HEK293T (cell line): Measurements from ENCODE around the gene AP4B1.

Experiments used
- CTCF ChIA-PET: fragments of 350-600 bp; formaldehyde crosslinking; extraction: SDS; loops from one replicate; lab custom pipeline; 2021; ENCODE audit warnings: antibody characterized with exemption, inconsistent platforms; lab: Yijun Ruan, JAX
- POLR2A ChIA-PET: fragments of 350-600 bp; formaldehyde crosslinking; extraction: SDS; loops from one replicate; lab custom pipeline; 2020; ENCODE audit warnings: antibody characterized with exemption, inconsistent platforms; lab: Yijun Ruan, JAX
- DNase-seq: peaks from one replicate; pipeline ENCODE4 v3.0.0; 2012; ENCODE audit warnings: mixed read lengths; ENCODE audit errors: extremely low spot score
- ARNT ChIP-seq: fragments of 450-650 bp; IDR thresholded peaks from 2 replicates; pipeline ENCODE4 v1.6.1; 2017; ENCODE audit warnings: mild to moderate bottlenecking
- BHLHE40 ChIP-seq: fragments of 450-650 bp; IDR thresholded peaks from 2 replicates; pipeline ENCODE4 v1.6.1; 2016; ENCODE audit warnings: mild to moderate bottlenecking, moderate library complexity, borderline replicate concordance
- CTBP1 ChIP-seq: fragments of 450-650 bp; IDR thresholded peaks from 2 replicates; pipeline ENCODE4 v1.6.1; 2016; ENCODE audit warnings: borderline replicate concordance
- ELF4 ChIP-seq: fragments of 450-650 bp; IDR thresholded peaks from 2 replicates; pipeline ENCODE4 v1.6.1; 2017; ENCODE audit warnings: antibody characterized with exemption
- FOXA1 ChIP-seq: fragments of 450-650 bp; IDR thresholded peaks from 2 replicates; pipeline ENCODE4 v1.6.1; 2016; ENCODE audit warnings: mild to moderate bottlenecking
- FOXK2 ChIP-seq: fragments of 450-650 bp; IDR thresholded peaks from 2 replicates; pipeline ENCODE4 v1.6.1; 2016; ENCODE audit warnings: mild to moderate bottlenecking
- FOXM1 ChIP-seq: fragments of 450-650 bp; IDR thresholded peaks from 2 replicates; pipeline ENCODE4 v1.6.1; 2017; ENCODE audit warnings: mild to moderate bottlenecking, borderline replicate concordance
- HDGF ChIP-seq: fragments of 450-650 bp; IDR thresholded peaks from 2 replicates; pipeline ENCODE4 v1.6.1; 2017; ENCODE audit warnings: antibody characterized with exemption, borderline replicate concordance
- L3MBTL2 ChIP-seq: fragments of 450-650 bp; conservative IDR thresholded peaks from 2 replicates; pipeline ENCODE4 v1.6.1; 2016; ENCODE audit warnings: mild to moderate bottlenecking
- LEF1 ChIP-seq: fragments of 450-650 bp; IDR thresholded peaks from 2 replicates; pipeline ENCODE4 v1.6.1; 2017; ENCODE audit warnings: mild to moderate bottlenecking, borderline replicate concordance
- NFRKB ChIP-seq: fragments of 450-650 bp; IDR thresholded peaks from 2 replicates; pipeline ENCODE4 v1.6.1; 2016; ENCODE audit warnings: mild to moderate bottlenecking, moderate library complexity
- SP1 ChIP-seq: fragments of 450-650 bp; IDR thresholded peaks from 2 replicates; pipeline ENCODE4 v1.6.1; 2017
- SUZ12 ChIP-seq: fragments of 450-650 bp; IDR thresholded peaks from 2 replicates; pipeline ENCODE4 v1.6.1; 2016; ENCODE audit warnings: mild to moderate bottlenecking
- TARDBP ChIP-seq: fragments of 450-650 bp; IDR thresholded peaks from 2 replicates; pipeline ENCODE4 v1.6.1; 2016
- ZNF384 ChIP-seq: fragments of 450-650 bp; IDR thresholded peaks from 2 replicates; pipeline ENCODE4 v1.6.1; 2016
- TF ChIP-seq, protein P1 (sequence below): fragments of 450-650 bp; IDR thresholded peaks from 2 replicates; pipeline ENCODE4 v1.6.1; 2016

AP4B1 gene

DNA sequence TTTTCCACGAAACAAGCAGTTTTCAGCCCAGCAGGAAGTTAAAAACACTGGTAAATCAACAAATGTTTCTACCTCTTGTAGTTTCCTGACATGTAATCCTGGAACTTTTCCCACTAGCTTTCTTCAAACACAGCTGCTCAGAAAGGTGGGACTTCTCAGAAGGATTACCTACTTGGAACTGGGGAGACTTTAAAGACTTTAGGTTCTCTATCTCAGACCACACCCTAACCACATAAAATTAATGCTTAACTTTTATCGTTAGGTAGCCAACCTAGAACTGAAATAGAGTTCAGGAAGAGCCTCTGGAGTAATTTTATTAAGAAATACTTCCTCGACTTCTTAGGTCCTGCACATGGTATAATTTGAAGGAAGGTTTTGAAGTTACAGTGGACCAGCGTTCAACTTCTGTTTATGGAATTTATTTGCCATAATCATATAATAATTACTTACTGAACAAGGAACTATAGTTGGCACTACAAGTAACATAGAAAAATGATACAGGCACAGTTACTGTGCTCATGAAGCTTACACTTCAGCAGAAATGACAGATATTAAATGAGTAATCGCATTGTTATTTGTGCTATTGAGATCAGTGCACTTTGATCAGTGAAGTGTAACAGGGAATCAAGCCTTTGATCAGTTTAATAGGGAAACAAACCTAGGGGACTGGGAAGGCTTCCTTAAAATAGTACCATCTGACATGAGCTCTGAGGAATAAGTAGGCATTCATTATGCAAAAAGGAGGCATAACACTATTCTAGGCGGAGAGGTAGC, 17.0 kb downstream of the AP4B1 start, which contains the start of gene BCL2L15:
TSS of gene BCL2L15 (minus strand) at position 180 of the 774 bp plus-strand sequence. CDS start 206 bp downstream, outside the sequence.
- no peak for DNase-seq
- ChIA-PET POLR2A (interaction anchor here (0.9 kb wide), 1 partner anchor 16 kb away, joined by 3 read pairs; no protein-coding TSS in a partner anchor), CTCF (no interaction called here)
- TF ChIP-seq SP1 (no peak), ELF4 (no peak), SUZ12 (no peak), TARDBP (no peak), BHLHE40 (no peak)

DNA sequence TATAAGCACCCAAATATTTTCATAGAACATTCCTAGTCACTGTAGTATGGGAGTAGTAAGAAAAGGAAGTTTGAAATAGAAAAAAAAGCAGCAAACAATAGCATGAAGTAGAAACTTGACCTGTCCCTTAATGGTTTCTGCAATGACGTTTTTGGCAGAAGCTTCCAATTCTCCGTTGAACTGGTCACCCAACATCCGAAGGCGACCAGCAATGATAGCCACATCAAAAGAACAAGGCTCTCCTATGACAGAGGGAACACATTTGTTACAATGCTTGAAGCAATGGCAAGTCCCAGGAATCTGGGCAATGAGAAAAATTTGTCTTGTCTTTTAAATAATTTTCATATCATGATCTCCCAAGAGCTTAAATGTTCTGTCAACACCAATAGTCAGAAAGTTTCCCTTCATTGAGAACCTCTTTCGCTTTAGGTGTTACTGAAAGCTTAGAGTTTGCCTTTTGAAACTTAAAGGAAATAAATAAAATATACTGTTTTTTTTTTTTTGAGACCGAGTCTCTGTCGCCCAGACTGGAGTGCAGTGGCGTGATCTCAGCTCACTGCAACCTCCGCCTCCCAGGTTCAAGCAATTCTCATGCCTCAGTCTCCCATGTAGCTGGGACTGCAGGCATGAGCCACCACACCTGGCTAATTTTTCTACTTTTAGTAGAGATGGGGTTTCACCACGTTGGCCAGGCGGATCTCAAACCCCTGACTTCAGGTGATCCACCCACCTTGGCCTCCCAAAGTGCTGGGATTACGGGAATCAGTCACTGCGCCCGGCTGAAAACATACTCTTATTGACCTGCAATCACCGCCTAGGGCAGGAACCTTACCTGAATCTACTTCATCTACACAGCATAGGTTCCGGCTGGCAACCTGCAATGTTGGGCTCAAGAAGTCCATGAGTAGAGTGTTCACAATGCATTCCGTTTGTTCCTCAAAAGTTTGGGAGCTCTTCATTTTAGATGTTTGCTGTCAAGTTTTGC, 17.9 kb downstream of the AP4B1 start:
- ChIA-PET CTCF (interaction anchor here (0.6 kb wide), 1 partner anchor 12 kb away, joined by 10 read pairs; no protein-coding TSS in a partner anchor), POLR2A (interaction anchor here (1.0 kb wide), 1 partner anchor 18 kb away, joined by 4 read pairs; the partner anchor contains the start of gene AP4B1)
- DNase-seq, result no peak
- TF ChIP-seq FOXM1 (no peak), CTBP1 (no peak), ELF4 (no peak), SP1 (no peak), L3MBTL2 (no peak), ZNF384 (no peak)

DNA sequence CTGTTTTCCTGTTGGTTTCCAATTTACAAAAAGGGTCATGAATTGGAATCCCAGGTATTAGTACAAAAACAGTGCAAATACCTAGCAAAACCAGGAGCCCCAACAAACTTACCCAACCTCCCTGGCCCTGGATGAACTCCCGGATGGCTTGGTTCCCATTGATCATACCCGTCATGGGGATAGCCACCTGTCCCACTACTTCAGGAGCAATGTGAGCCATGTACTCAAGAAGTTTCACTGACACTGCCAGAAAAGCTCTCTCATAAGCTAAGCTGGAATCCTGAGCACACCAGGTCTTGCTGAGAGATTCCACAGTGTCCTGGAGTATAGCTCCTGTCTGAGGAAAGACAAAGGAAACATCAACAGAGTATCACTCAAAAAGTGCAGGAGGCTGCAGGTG, 22.9 kb downstream of the AP4B1 start:
- TF ChIP-seq ZNF384, result no peak
- TF ChIP-seq, protein P1, sequence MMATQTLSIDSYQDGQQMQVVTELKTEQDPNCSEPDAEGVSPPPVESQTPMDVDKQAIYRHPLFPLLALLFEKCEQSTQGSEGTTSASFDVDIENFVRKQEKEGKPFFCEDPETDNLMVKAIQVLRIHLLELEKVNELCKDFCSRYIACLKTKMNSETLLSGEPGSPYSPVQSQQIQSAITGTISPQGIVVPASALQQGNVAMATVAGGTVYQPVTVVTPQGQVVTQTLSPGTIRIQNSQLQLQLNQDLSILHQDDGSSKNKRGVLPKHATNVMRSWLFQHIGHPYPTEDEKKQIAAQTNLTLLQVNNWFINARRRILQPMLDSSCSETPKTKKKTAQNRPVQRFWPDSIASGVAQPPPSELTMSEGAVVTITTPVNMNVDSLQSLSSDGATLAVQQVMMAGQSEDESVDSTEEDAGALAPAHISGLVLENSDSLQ, result no peak
- TF ChIP-seq BHLHE40, result no peak
- TF ChIP-seq FOXA1, result no peak
- TF ChIP-seq LEF1, result no peak
- TF ChIP-seq NFRKB, result no peak
- no peak for TF ChIP-seq SP1
- TF ChIP-seq TARDBP, result no peak
- TF ChIP-seq ARNT, result no peak
- no peak for TF ChIP-seq ELF4
- no peak for TF ChIP-seq L3MBTL2
- no peak for TF ChIP-seq SUZ12
- no peak for TF ChIP-seq CTBP1
- TF ChIP-seq HDGF, result no peak
- no peak for TF ChIP-seq FOXM1
- TF ChIP-seq FOXK2, result no peak
- POLR2A ChIA-PET, result no interaction called here
- no peak for DNase-seq
- CTCF ChIA-PET, result no interaction called here

DNA sequence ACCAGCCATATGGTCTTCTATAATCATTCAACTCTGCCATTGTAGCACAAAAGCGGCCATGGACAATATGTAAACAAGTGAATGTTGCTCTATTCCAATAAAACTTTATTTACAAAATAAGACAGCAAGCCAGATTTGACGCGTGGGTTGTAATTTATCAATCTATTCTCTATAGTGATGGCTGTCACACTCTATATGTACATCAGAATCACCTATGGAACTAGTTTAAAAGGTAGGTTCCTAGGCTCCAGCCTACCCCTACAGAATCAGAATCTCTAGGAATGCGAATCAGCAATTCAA, 24.9 kb downstream of the AP4B1 start:
- DNase-seq, result no peak
- ChIA-PET CTCF (no interaction called here), POLR2A (interaction anchor here (1.4 kb wide), 1 partner anchor 11 kb away, joined by 7 read pairs; no protein-coding TSS in a partner anchor)
- no peak for TF ChIP-seq L3MBTL2
- no peak for TF ChIP-seq BHLHE40
- no peak for TF ChIP-seq SP1
- TF ChIP-seq HDGF, result no peak
- no peak for TF ChIP-seq ARNT
- TF ChIP-seq ELF4, result no peak
- TF ChIP-seq FOXK2, result no peak
- TF ChIP-seq SUZ12, result no peak
- TF ChIP-seq CTBP1, result no peak
- TF ChIP-seq, protein P1, result no peak
- no peak for TF ChIP-seq NFRKB
- no peak for TF ChIP-seq FOXM1
- TF ChIP-seq TARDBP, result no peak
- TF ChIP-seq FOXA1, result no peak

DNA sequence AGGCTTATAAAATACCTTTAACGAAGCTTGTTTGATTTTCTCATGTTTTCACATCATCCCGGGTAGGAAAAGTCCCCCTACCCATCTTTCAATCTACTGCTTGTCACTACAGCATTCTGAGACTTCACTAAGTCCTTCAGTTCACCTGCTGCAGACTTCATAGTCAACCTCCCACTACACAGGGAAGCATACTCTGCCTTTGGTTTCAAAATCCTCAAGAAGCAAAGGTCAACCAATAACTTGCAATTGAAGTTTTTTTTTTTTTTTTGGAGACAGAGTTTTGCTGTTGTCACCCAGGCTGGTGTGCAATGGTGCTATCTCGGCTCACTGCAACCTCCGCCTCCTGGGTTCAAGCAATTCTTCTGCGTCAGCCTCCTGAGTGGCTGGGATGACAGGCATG, 28.4 kb downstream of the AP4B1 start:
- TF ChIP-seq, protein P1, result no peak
- TF ChIP-seq ZNF384 (no peak), HDGF (no peak), ELF4 (no peak), ARNT (no peak), LEF1 (no peak), CTBP1 (no peak)
- DNase-seq, result no peak
- CTCF ChIA-PET, result no interaction called here
- POLR2A ChIA-PET, result no interaction called here

DNA sequence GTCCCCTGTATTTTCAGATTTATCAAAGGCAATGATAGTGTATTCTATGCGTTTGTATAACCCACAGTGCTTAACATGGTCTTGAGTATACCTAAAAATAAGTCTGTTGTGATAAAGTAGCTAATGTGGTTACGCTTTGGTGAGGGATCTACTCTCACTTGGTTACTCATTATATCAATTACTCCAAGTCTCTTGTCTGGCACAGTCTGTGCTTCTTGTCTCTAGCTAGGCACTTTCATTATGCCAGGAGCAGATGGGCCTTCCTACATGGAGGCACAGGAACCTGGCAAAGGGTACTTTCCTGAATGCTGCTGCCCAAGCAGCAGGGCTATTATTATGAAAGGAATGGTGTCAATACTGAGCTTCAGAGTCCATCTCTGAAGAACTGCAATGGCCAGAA, 28.9 kb downstream of the AP4B1 start:
- no peak for TF ChIP-seq LEF1
- TF ChIP-seq TARDBP, result no peak
- no peak for TF ChIP-seq ELF4
- no peak for TF ChIP-seq NFRKB
- TF ChIP-seq CTBP1, result no peak
- no peak for TF ChIP-seq HDGF
- TF ChIP-seq FOXK2, result no peak
- TF ChIP-seq FOXA1, result no peak
- TF ChIP-seq ARNT, result no peak
- TF ChIP-seq SUZ12, result no peak
- no peak for TF ChIP-seq L3MBTL2
- TF ChIP-seq, protein P1, result no peak
- TF ChIP-seq SP1, result no peak
- ChIA-PET POLR2A (no interaction called here), CTCF (no interaction called here)
- no peak for DNase-seq
